Activated CD8-positive, alpha-beta memory T cell treated with anti-CD3 and anti-CD28 coated beads, Interleukin-2, amount 10 ng/mL, durations not matched to agents 7 days and 5 days (primary cell): ENCODE measurements around the gene MIPOL1. TPM values are rescaled to one million over a fixed set of nuclear protein-coding genes. Genes with fewer than 3 reads are reported as not detected.

ENCODE experiments used
- ATAC-seq: fragments of 150-1000 bp; cut with Tn5 transposase; one replicate; pipeline ENCODE4 v1.10.0; 2021; ENCODE audit warnings: moderate library complexity
- CTCF ChIA-PET: fragments of 350-600 bp; sonication (Branson Sonifier 250); formaldehyde crosslinking; loops from one replicate; lab custom pipeline; 2021; ENCODE audit warnings: antibody characterized with exemption; lab: Charles Lee
- DNase-seq: peaks from one replicate; pipeline ENCODE4 v3.0.0-alpha.2; 2020
- H3K27ac Mint-ChIP-seq: one replicate; pipeline ENCODE4 v1.8.0; 2021; ENCODE audit warnings: mild to moderate bottlenecking, mixed read lengths
- H3K27me3 Mint-ChIP-seq: one replicate; pipeline ENCODE4 v1.8.0; 2021; ENCODE audit warnings: mixed read lengths
- H3K36me3 Mint-ChIP-seq: one replicate; pipeline ENCODE4 v1.8.0; 2021; ENCODE audit warnings: mild to moderate bottlenecking, mixed read lengths
- H3K4me1 Mint-ChIP-seq: one replicate; pipeline ENCODE4 v1.8.0; 2021; ENCODE audit warnings: mixed read lengths
- H3K4me3 Mint-ChIP-seq: one replicate; pipeline ENCODE4 v1.8.0; 2021; ENCODE audit warnings: mild to moderate bottlenecking, moderate library complexity, mixed read lengths
- H3K9me3 Mint-ChIP-seq: one replicate; pipeline ENCODE4 v1.8.0; 2022; ENCODE audit warnings: low read depth, mixed read lengths
- total RNA-seq, 2 experiments: library from RNA; stranded (reverse); gene quantifications; one replicate each; pipeline ENCODE4 v1.2.3, GENCODE V29; 2021

MIPOL1 gene
- total RNA-seq, 2 experiments from 2014 or later: not detected

GRCh38 chr14:37416264-37416663, 218.5 kb downstream of the MIPOL1 start:
- Mint-ChIP-seq H3K4me1 (no peaks in the 10 kb centered on the region), H3K27ac (no peak overlapping the region), H3K4me3 (no peak overlapping the region), H3K36me3 (no peaks in the 10 kb centered on the region), H3K9me3 (peaks cover 6% of the 10 kb centered on the region), H3K27me3 (no peaks in the 10 kb centered on the region)
- DNase-seq: no peak
- ATAC-seq: no peak
- CTCF ChIA-PET: no interaction called here

- CTCF ChIA-PET: no interaction called here
- Mint-ChIP-seq H3K27ac (no peak overlapping the region), H3K27me3 (no peaks in the 10 kb centered on the region), H3K36me3 (no peaks in the 10 kb centered on the region), H3K9me3 (peaks cover 6% of the 10 kb centered on the region), H3K4me1 (no peaks in the 10 kb centered on the region), H3K4me3 (no peak overlapping the region)
- DNase-seq (no peak), ATAC-seq (no peak)
Measured at GRCh38 chr14:37417151-37417550, 219.4 kb downstream of the MIPOL1 start.

- no peak for DNase-seq
- Mint-ChIP-seq H3K9me3 (peaks cover 4% of the 10 kb centered on the region), H3K4me3 (no peak overlapping the region), H3K4me1 (no peaks in the 10 kb centered on the region), H3K36me3 (no peaks in the 10 kb centered on the region), H3K27me3 (no peaks in the 10 kb centered on the region), H3K27ac (no peak overlapping the region)
- CTCF ChIA-PET: no interaction called here
- no peak for ATAC-seq
Measured at GRCh38 chr14:37417833-37418232, 220.1 kb downstream of the MIPOL1 start.

- no peaks in the 10 kb centered on the region for H3K36me3 Mint-ChIP-seq
- no peak overlapping the region for H3K4me3 Mint-ChIP-seq
- ATAC-seq (no peak), DNase-seq (no peak)
- H3K9me3 Mint-ChIP-seq: peaks cover 3% of the 10 kb centered on the region
- H3K27me3 Mint-ChIP-seq: no peaks in the 10 kb centered on the region
- CTCF ChIA-PET: no interaction called here
- H3K27ac Mint-ChIP-seq: no peak overlapping the region
- no peaks in the 10 kb centered on the region for H3K4me1 Mint-ChIP-seq
Measured at GRCh38 chr14:37420622-37421021, 222.9 kb downstream of the MIPOL1 start.

GRCh38 chr14:37422319-37422718, 224.6 kb downstream of the MIPOL1 start:
- CTCF ChIA-PET: no interaction called here
- H3K27ac Mint-ChIP-seq: no peak overlapping the region
- peaks cover 9% of the 10 kb centered on the region for H3K9me3 Mint-ChIP-seq
- ATAC-seq (no peak), DNase-seq (no peak)
- H3K4me1 Mint-ChIP-seq: no peaks in the 10 kb centered on the region
- H3K36me3 Mint-ChIP-seq: no peaks in the 10 kb centered on the region
- H3K27me3 Mint-ChIP-seq: no peaks in the 10 kb centered on the region
- no peak overlapping the region for H3K4me3 Mint-ChIP-seq

- CTCF ChIA-PET: no interaction called here
- H3K27me3 Mint-ChIP-seq: no peaks in the 10 kb centered on the region
- DNase-seq: no peak
- H3K36me3 Mint-ChIP-seq: no peaks in the 10 kb centered on the region
- H3K4me3 Mint-ChIP-seq: no peak overlapping the region
- H3K27ac Mint-ChIP-seq: no peak overlapping the region
- no peak for ATAC-seq
- H3K9me3 Mint-ChIP-seq: peaks cover 9% of the 10 kb centered on the region
- no peaks in the 10 kb centered on the region for H3K4me1 Mint-ChIP-seq
Measured at GRCh38 chr14:37422748-37423147, 225.0 kb downstream of the MIPOL1 start.

GRCh38 chr14:37428954-37429353, 231.2 kb downstream of the MIPOL1 start:
- Mint-ChIP-seq H3K27ac (no peak overlapping the region), H3K27me3 (no peaks in the 10 kb centered on the region), H3K4me1 (no peaks in the 10 kb centered on the region), H3K9me3 (peaks cover 14% of the 10 kb centered on the region), H3K4me3 (no peak overlapping the region), H3K36me3 (no peaks in the 10 kb centered on the region)
- ATAC-seq (no peak), DNase-seq (no peak)
- CTCF ChIA-PET: no interaction called here

- no peak overlapping the region for H3K27ac Mint-ChIP-seq
Measured at GRCh38 chr14:37429618-37430017, 231.9 kb downstream of the MIPOL1 start.

GRCh38 chr14:37434867-37435266, 237.1 kb downstream of the MIPOL1 start:
- Mint-ChIP-seq H3K9me3 (peaks cover 7% of the 10 kb centered on the region), H3K27ac (no peak overlapping the region), H3K4me3 (no peak overlapping the region), H3K27me3 (no peaks in the 10 kb centered on the region), H3K36me3 (no peaks in the 10 kb centered on the region), H3K4me1 (no peaks in the 10 kb centered on the region)
- CTCF ChIA-PET: no interaction called here
- ATAC-seq (no peak), DNase-seq (no peak)

More at GRCh38 chr14:37429618-37430017, 231.9 kb downstream of the MIPOL1 start:
- ATAC-seq (no peak), DNase-seq (no peak)
- H3K9me3 Mint-ChIP-seq: peaks cover 14% of the 10 kb centered on the region
- no peaks in the 10 kb centered on the region for H3K36me3 Mint-ChIP-seq
- H3K27me3 Mint-ChIP-seq: no peaks in the 10 kb centered on the region
- no peak overlapping the region for H3K4me3 Mint-ChIP-seq
- no peaks in the 10 kb centered on the region for H3K4me1 Mint-ChIP-seq
- CTCF ChIA-PET: no interaction called here

GRCh38 chr14:37436519-37436918, 238.8 kb downstream of the MIPOL1 start:
- Mint-ChIP-seq H3K27me3 (no peaks in the 10 kb centered on the region), H3K36me3 (no peaks in the 10 kb centered on the region), H3K27ac (no peak overlapping the region), H3K4me1 (no peaks in the 10 kb centered on the region), H3K9me3 (peaks cover 7% of the 10 kb centered on the region), H3K4me3 (no peak overlapping the region)
- ATAC-seq: no peak
- CTCF ChIA-PET: no interaction called here
- no peak for DNase-seq

GRCh38 chr14:37437490-37437889, 239.8 kb downstream of the MIPOL1 start:
- Mint-ChIP-seq H3K4me1 (no peaks in the 10 kb centered on the region), H3K27ac (no peak overlapping the region), H3K4me3 (no peak overlapping the region), H3K9me3 (peaks cover 4% of the 10 kb centered on the region), H3K36me3 (no peaks in the 10 kb centered on the region), H3K27me3 (no peaks in the 10 kb centered on the region)
- DNase-seq (no peak), ATAC-seq (no peak)
- CTCF ChIA-PET: no interaction called here

- ATAC-seq (no peak), DNase-seq (no peak)
- CTCF ChIA-PET: no interaction called here
- Mint-ChIP-seq H3K27me3 (no peaks in the 10 kb centered on the region), H3K36me3 (no peaks in the 10 kb centered on the region), H3K27ac (no peak overlapping the region), H3K4me3 (no peak overlapping the region), H3K4me1 (no peaks in the 10 kb centered on the region), H3K9me3 (peaks cover 4% of the 10 kb centered on the region)
Measured at GRCh38 chr14:37438444-37438843, 240.7 kb downstream of the MIPOL1 start.

GRCh38 chr14:37443461-37443860, 245.7 kb downstream of the MIPOL1 start:
- CTCF ChIA-PET: no interaction called here
- no peaks in the 10 kb centered on the region for H3K4me1 Mint-ChIP-seq
- H3K27ac Mint-ChIP-seq: no peak overlapping the region
- peaks cover 4% of the 10 kb centered on the region for H3K9me3 Mint-ChIP-seq
- H3K27me3 Mint-ChIP-seq: no peaks in the 10 kb centered on the region
- no peak overlapping the region for H3K4me3 Mint-ChIP-seq
- ATAC-seq: no peak
- no peaks in the 10 kb centered on the region for H3K36me3 Mint-ChIP-seq
- DNase-seq: no peak

GRCh38 chr14:37447883-37448391, 250.2 kb downstream of the MIPOL1 start:
- ATAC-seq: no peak
- no peak overlapping the region for H3K27ac Mint-ChIP-seq
- H3K4me3 Mint-ChIP-seq: no peak overlapping the region
- H3K9me3 Mint-ChIP-seq: peaks cover 2% of the 10 kb centered on the region
- no peaks in the 10 kb centered on the region for H3K27me3 Mint-ChIP-seq
- DNase-seq: no peak
- H3K4me1 Mint-ChIP-seq: no peaks in the 10 kb centered on the region
- CTCF ChIA-PET: no interaction called here
- no peaks in the 10 kb centered on the region for H3K36me3 Mint-ChIP-seq

- H3K27ac Mint-ChIP-seq: no peak overlapping the region
- H3K36me3 Mint-ChIP-seq: no peaks in the 10 kb centered on the region
- CTCF ChIA-PET: interaction anchor here (0.7 kb wide), 1 partner anchor 39 kb away, joined by 3 read pairs; no protein-coding TSS in a partner anchor
- H3K9me3 Mint-ChIP-seq: peaks cover 7% of the 10 kb centered on the region
- no peaks in the 10 kb centered on the region for H3K27me3 Mint-ChIP-seq
- no peaks in the 10 kb centered on the region for H3K4me1 Mint-ChIP-seq
- H3K4me3 Mint-ChIP-seq: no peak overlapping the region
- DNase-seq: no peak
- ATAC-seq: no peak
Measured at GRCh38 chr14:37452323-37452722, 254.6 kb downstream of the MIPOL1 start.
